Esophagus mucosa (tissue), 1 donor: Measurements from ENCODE around the gene NUTM2E. TPM values are rescaled to one million over a fixed set of nuclear protein-coding genes. Genes with fewer than 3 reads are reported as not detected.
"Not testable (repeated sequence)": the region's sequence is repeated elsewhere in the genome, so short reads cannot be mapped to it uniquely, and the experiment has no call there.

ENCODE experiments used
- ATAC-seq: fragments of 200-7000 bp; cut with Tn5 transposase; one replicate; pipeline ENCODE4 v1.9.1; 2020
- total RNA-seq: library from RNA; stranded (reverse); gene quantifications from one replicate; pipeline ENCODE4 v1.2.4, GENCODE V29; 2023
- donor health status: DM: yes; HTN: yes; CAD: no.

NUTM2E gene, protein sequence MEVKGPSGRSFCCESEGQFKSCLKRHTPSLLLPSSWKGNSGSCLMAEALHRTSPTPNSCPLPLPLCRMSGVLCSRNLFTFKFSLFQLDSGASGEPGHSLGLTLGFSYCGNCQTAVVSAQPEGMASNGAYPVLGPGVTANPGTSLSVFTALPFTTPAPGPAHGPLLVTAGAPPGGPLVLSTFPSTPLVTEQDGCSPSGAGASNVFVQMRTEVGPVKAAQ (N-terminal part only)
- total RNA-seq: not detected

DNA sequence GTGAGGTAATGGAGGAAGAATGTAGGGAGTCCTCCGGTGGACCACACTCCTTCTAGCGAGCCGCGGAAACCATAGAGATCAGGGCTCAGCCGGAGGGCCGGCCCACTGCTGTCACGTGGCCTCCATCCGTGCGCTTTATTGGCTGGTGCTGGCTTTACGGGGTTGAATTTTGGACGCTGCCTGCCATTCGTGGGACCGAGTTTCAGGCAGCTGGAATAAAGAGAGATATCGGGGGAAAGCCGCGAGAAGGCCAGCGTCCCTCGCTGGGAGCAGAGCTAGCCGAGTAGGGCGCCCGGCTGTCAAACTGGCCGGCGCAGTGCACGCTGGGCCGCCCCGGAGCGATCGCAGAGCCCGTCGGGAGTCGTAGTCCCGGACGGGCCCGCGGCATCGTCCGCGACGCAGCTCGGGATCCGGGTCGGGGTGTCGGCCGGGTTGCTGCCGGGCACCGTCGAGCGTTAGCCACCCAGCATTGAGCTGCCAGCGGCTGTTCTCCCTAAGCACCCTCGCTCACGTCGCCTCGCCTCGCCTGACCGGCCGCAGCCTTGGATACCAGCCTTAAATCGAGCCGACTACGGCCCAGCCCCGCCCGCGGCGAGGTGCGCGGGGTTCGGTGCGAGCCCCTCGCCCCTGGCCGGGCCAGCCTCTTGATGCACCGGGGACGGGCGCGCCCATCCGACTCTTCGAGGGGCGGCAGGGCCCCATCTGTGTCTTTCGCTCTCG lies at the start of gene NUTM2E:
Gene NUTM2E, plus strand, starts transcription at position 244 of the 720 bp plus-strand sequence. CDS start 15,002 bp downstream, outside the sequence.
- peak; percentile 99 for ATAC-seq

DNA sequence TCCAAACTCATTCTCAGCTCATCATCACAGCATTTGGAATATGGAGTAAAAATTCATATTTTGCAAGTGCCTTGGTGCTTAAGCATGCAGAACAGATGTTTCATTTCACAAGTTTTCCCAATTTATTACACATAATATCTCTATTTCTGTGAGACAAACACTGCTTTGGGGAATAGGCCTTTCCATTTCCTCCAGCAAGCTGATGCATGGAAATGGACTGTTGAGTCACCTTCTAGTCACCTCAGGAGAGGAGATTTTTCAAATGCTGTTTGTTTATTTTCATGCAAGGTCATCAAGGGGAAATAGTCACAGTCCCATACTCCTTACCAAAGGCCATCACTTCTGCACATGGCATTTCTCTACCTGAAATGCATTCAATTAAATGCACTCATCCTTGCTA lies 48.5 kb upstream of the NUTM2E start:
- ATAC-seq: not testable (repeated sequence)

DNA sequence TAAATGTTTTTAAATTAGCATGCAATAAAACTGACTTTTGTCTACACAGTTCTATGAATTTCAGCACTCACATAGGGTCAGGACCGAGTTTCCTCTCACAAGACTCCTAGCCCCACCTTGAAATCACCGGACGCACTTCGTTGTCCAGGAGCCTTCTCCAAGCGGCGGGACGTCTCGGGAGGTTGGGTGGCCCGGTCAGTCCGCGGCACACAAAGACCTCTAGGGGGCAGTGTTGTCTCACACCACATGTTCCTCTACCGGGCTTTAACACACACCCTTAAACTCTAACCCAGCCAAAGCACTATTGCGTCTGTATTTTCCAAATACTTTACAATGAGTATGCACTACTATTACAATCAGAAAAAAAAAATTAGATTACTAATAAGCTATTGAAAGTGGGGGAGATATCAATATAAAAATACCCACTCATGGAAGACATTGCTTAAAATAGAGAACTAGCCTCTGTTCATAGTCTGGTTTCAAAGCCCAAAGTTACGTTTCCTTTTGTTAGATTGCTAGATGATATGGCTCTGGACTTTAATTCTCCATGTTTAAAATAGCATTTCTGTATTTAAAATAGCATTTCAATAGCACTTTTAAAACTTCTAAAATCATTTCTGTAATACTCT lies 47.1 kb upstream of the NUTM2E start:
- peak; percentile 88 for ATAC-seq

DNA sequence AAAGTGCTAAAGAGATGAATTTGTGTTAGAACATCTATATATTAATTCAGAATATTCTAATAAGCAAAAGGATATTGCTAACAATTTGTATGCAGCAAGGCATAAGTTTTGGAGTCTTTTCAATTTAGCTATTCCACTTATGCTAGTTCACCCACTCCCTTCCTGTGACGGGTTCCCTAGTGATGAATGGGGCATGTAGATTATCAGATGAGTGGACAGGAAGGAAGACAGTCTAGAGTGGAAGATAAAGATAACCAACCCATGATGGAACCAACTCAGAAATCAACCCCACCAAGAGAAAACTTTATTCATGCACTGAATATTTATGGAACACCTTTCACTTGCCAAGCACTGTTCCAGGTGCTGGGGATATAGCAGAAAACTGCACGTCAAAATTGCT lies 46.5 kb upstream of the NUTM2E start:
- not testable (repeated sequence) for ATAC-seq

DNA sequence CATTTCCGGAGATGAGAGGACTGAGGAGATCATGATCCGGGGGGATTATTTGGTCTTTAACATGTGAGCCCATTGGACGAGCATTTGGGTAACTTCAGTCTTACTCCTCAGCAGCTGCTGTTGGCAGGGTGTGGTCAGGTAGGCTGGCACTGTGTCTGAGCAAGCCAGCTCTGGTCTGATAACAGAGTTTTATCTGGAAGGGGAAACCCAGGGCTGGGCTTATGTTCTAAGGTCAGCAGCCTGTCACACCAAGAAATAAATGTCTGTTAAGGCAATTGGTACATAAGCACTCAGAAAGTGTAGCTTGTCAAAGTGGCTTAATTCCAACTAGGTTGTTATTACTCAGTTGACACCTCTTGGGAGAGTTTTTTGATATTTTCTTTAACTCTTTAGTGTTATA lies 45.0 kb upstream of the NUTM2E start:
- not testable (repeated sequence) for ATAC-seq

DNA sequence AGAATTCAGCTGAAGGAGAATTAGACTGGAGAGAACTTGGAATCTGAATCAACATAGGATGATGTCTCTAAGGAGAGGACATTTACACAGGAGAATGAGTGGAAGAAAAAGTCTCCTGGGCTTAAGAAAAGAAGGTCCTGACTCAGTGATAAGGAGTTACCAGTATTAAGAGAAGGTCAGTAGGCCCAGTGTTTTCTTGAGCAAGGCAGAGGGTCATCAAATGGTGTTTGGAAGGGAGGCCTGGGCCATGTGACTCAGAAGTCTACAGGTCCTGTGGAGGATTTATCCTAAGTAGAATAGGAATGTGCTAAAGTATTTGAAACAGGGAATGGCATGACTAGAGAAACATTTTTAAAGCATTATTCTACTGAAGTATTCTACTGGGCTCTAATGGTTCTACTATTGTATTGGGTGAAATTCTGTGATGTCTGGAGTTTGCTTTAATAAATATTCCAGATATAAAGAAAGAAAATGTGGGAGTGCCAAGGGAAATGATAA lies 39.0 kb upstream of the NUTM2E start:
- not testable (repeated sequence) for ATAC-seq

DNA sequence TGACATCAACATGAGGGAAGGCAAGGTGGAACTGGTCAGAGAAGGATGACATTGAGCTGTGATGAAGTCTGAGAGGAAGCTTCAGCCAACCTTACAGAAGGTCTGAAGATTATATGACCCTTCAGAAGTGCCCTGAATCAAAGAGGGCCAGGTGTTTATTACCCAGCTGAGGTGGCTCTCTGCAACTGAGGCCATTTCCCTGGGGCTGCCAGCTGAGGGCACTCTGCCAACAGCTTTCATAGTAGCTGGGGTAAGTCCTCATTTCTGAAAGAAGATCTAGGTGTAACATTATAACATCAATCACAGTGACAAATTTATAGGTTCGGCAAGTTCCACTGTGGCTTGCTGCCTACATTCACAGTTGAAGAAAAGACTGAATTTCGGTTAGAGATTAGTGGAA lies 37.2 kb upstream of the NUTM2E start:
- peak; percentile 48 for ATAC-seq

DNA sequence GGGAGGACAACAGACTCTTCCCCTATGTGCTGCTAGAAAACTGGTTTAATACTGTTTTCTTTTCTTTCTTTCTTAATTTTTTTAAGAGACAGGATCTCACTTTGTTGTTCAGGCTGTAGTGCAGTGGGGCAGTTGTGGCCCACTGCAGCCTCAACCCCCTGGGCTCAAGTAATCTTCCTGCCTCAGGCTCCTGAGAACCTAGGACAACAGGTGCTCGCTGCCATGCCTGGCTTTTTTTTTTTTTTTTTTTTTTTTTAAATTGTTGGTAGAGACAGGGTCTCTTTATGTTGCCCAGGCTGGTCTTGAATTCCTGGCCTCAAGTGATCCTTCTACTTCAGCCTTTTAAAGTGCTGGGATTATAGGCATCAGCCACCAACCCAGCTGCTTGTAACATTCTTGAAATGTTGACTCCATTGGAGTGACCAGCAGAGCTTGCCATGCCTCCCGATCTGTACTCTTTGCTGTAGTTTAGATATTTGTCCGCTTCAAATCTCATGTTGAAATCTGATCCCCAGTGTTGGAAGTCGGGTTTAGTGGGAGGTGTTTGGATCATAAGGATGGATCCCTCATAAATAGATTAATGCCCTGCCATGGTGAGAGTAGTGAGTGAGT lies 34.5 kb upstream of the NUTM2E start:
- ATAC-seq: not testable (repeated sequence)

DNA sequence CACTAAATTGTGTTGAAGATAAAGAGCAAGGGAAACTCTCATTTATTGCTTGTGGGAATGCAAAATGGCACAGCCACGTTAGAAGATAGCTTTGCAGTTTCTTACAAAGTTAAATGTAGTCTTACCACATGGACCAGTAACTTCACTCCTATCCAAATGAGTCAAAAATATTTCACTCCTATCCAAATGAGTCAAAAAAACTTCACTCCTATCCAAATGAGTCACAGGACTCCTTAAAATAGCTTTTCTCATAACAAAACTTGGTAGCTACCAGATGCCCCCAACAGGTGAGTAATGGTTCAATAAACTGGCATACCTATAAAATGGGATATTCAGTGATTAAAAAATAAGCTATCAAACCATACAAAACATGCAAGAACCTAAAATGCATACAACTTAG lies 27.2 kb upstream of the NUTM2E start:
- ATAC-seq: not testable (repeated sequence)

DNA sequence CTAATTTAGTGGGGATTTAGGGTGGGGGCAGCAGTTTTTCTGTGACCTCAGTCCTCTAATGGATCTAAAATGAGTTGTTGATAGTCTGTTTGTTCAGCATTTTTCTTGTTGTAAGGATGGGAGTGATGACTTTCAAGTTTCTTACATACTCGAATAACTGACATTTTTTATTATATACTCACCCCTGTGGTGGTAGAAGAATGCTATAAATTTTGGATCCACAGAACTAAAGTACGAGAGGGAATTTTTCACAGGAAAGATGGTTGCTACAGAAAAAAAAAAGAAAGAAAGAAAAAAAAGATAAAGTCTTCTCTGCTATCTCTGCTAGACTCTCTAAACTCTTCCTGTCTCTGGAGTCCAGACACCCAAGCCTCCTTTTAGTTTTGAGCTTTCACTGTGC lies 20.7 kb upstream of the NUTM2E start:
- not testable (repeated sequence) for ATAC-seq

DNA sequence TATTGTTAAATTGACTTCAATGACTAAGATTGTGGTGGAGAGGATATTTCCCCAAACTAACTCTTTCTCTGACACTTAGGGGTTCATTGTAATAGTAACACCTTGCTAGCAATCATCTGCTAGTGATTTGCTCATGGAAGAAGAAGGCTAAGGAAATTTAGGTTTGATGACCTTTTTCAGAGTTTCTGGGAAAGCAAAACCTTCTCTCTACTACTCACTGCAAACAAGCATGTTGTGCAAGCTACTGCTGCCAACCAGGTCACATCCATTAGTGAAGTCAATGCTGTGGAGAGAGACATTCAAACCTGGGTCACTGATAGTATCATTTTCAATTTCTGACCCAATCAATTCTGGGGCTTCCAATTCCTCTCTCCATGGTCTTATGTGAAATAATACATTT lies 14.6 kb upstream of the NUTM2E start:
- ATAC-seq: not testable (repeated sequence)

DNA sequence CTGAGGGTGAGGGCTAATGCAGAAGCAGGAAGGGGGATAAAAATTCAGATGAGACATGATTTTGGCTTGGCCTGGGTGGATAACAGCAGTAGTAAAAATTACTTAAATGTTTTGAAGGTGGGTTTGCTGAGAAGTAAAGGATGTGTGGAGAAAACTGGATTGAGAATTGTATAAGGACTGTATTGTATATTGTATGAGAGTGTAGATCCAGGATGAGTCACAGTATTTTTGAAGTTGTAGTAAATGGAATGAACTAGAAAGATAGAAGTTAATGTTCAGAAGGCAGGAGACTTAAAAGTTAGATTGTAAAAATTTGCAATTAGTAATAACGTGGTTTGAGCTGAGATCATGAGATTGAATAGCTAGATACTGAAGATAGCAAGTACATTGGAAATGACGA lies 10.2 kb upstream of the NUTM2E start:
- ATAC-seq: not testable (repeated sequence)

DNA sequence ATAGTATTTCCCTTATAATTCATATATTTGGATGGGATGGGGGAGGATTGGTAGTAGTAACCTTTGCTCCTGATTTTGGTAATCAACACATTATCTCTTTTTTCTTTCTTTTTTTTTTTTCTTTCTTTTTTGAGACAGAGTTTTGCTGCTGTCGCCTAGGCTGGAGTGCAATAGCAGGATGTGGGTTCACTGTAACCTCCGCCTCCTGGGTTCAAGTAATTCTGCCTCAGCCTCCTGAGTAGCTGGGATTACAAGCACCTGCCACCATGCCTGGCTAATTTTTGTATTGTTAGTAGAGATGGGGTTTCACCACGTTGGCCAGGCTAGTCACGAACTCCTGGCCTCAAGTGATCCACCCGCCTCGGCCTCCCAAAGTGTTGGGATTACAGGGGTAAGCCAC lies 3.2 kb upstream of the NUTM2E start:
- ATAC-seq: not testable (repeated sequence)

DNA sequence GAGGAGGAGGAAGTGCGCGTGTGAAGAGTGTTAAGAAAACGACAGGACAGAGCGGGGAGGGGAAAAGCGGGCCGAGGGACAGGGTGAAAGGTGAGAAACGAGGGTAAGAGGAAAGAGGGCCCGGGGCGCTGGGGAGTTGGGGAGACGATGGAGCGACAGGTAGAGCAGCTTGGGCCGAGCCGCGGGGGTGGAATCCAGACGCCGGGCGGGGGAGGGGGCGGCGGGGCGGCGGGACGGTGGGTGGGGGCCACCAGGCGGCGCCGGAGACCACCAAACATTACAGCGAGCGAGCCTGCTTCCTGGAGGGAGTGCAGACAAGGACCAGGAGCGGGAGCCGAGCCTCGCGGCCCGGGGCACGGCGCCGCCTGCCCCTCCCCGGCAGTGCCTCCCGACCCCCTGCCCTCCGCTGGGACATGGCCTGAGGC lies 940 bp upstream of the NUTM2E start:
- peak; percentile 30 for ATAC-seq

DNA sequence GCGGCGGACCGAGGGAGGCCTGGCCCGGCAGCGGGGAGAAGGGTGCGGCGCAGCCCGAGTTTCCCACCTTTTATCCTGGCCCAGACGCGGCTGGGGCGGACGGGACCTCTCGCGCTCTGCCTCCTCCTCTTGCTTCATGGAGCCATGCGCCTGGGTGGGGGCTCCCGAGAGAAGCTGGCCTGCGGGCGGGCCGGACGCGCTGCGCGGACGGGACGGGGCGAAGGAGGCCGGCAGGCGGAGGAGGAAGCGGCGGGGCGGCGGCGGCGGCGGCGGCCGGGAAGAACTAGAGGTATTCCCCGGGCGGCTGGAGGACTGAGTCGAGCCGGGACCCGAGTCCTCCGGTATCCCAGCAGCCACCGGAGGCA lies 426 bp upstream of the NUTM2E start:
- not testable (repeated sequence) for ATAC-seq

DNA sequence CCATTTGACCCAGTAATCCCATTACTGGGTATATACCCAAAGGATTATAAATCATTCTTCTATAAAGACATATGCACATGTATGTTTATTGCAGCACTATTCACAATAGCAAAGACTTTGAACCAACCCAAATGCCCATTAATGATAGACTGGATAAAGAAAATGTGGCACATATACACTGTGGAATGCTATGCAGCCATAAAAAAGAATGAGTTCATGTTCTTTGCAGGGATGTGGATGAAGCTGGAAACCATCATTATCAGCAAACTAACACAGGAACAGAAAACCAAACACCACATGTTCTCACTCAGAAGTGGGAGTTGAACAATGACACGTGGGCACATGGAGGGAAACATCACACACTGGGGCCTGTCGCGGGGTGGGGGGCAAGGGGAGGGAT lies 7.3 kb downstream of the NUTM2E start:
- not testable (repeated sequence) for ATAC-seq

DNA sequence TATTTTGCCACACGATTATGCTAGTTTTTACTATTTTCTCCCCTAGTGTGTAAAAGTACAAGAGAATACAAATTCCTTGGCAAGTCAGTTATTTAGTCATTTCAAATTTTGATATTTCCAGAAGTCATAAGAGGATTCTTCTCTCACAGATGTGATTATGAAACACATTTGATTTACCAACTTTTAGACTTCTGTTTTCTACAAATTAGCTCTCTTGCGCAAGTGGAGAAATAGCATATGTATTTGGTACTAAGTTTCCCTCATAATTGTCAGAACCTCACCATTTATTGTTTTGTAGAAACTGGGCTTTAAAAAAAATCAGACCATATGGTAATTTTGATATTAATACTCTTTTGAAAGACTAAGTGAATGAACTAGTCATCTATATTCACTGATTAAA lies 9.4 kb downstream of the NUTM2E start:
- ATAC-seq: not testable (repeated sequence)

DNA sequence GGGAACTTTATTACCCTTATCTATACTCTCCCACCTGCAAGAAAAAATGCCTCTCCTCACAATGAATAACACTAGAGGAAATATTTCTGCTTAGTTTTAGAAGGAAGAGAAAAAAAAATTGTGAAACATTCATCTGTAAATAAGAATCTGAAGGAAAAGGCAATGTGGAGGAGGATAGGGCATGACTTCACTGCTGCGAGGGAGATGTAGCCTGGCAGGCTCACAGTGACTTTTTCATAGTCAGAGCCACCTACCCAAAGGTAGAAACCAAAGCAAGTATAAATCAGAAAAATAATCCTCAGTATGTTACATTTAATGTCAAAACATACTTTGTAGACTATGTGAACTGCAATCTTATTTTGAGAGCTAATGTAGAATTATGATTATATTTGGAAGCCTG lies 10.4 kb downstream of the NUTM2E start:
- ATAC-seq: not testable (repeated sequence)

DNA sequence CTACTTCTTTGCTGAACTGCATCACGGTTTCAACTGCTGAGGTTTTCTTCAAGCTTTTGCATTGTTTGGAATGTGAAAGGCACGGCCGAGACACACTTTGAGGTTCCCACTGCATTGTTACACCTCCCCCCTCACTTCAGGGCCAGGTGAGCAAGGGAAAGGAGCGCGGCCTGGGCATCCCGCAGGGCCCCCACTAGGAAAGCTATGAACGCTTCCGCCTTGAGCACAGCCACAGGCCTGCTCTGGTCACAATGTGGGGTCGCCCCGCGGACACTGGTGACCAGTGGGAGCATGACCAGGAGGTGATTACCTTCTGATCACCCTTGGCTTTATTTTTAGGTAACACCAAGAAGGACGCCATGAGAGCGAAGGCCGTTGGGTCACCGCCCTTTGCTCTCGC lies 11.9 kb downstream of the NUTM2E start:
- not testable (repeated sequence) for ATAC-seq

DNA sequence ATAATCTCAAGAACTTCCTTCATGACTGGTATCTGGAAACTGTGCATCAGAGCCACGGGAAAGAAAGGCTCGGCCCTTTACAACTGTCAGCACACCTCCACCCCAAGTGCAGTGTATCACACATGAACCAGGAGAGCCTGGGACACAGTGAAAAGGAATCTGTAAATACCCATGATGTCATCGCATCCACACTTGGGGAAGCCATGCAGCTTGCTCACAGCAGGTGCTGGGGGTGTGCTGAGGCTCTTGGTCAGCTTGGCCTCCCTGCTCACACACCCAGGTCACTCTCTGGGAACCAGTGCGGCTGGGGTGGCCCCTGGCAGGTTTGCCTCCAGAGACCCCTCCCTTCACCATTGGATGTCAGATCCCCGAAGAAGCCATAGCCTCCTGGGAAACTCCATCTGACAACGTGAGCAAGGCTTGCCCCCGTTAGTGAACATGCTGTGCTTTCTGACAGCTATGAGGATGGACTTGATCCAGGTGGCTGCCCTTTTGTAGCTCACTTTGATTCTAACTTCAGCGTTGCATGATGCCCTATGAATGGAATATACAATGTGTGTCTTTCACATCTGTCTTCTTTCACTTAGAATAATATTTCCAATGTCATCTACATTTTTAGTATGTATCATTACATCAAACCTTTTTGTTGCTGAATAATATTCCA lies 26.8 kb downstream of the NUTM2E start:
- not testable (repeated sequence) for ATAC-seq

DNA sequence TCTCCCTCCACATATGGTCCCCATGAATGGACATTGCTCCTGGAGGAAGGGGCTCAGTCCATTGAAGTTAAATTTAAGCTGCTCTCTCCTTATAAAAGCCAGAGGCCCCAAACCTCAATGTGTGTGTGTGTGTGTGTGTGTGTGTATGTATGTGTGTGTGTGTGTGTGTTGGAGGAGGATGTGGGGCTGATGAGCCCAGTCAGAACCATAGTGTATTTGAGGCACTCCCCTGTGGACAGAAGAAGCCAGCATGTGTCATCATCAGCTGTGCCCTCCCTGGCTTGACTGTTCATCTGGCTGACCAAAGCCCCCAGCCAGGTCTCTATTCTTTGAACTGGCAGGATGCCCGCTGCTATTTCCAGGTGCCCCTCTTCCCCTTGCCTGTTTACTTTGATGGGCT lies 35.7 kb downstream of the NUTM2E start:
- not testable (repeated sequence) for ATAC-seq

DNA sequence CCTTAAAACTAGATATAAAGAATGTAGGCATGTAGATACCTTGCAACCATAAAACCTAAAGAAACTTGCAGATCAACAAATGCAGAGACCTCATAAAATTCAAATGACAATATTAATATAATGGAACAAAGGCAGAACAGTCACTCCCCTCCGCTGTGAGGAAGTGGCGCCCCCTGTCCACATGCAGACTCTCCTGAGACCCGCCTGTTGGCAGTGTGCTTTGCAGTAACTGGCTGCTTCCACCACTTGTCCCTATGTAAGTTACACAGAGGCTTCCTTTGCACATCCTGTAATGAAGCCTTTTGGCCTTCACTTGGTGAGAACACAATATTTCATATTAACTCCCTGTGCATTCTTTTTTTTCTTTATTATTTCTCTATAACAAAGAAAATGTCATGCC lies 36.3 kb downstream of the NUTM2E start:
- ATAC-seq: not testable (repeated sequence)
